ENCODE data around the gene FANCG.

DNA sequence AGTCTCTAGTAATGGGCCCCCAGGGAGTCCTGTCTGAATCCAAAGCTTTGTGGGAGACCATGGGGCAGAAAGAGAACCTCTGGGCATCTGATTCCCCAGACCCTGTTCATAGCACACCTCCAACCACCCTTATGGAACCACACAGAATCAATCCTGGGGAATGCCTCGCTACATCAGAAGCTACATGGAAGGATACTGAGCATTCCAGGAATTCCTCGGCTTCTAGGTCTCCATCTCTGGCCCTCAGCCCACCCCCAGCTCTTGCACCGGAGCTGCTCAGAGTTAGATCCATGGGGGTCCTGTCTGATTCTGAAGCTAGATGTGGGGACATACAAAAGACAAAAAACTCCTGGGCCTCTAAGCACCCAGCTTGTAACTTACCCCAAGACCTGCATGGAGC is 35.7 kb downstream of the FANCG start:
- TF ChIP-seq EZH2 (IDR thresholded peaks at IDR 0.05; ENCODE audit: borderline replicate concordance, low read depth, low read length, severe bottlenecking) = no peak
- TF ChIP-seq, protein P1, sequence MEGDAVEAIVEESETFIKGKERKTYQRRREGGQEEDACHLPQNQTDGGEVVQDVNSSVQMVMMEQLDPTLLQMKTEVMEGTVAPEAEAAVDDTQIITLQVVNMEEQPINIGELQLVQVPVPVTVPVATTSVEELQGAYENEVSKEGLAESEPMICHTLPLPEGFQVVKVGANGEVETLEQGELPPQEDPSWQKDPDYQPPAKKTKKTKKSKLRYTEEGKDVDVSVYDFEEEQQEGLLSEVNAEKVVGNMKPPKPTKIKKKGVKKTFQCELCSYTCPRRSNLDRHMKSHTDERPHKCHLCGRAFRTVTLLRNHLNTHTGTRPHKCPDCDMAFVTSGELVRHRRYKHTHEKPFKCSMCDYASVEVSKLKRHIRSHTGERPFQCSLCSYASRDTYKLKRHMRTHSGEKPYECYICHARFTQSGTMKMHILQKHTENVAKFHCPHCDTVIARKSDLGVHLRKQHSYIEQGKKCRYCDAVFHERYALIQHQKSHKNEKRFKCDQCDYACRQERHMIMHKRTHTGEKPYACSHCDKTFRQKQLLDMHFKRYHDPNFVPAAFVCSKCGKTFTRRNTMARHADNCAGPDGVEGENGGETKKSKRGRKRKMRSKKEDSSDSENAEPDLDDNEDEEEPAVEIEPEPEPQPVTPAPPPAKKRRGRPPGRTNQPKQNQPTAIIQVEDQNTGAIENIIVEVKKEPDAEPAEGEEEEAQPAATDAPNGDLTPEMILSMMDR (IDR thresholded peaks at IDR 0.05; ENCODE audit: borderline replicate concordance, extremely low read depth, low read length, poor library complexity, severe bottlenecking) = no peak

Data from DND-41 (cell line).